IPS DF 6.9 (cell line): Measurements from ENCODE around the gene KCNJ8.
"Not testable (repeated sequence)": the region's sequence is repeated elsewhere in the genome, so short reads cannot be mapped to it uniquely, and the experiment has no call there.

Experiments used
- DNase-seq: peaks from one replicate; pipeline ENCODE4 v3.0.0-alpha.2; 2013; ENCODE audit warnings: low read depth, low spot score
- H3K27ac ChIP-seq: one replicate; pipeline ENCODE4 v1.5.1; 2013; ENCODE audit warnings: low read length, control low read depth
- H3K27me3 ChIP-seq: 2 replicates; pipeline ENCODE4 v1.6.1; 2013; ENCODE audit warnings: mild to moderate bottlenecking, low read length; ENCODE audit not compliant: control insufficient read depth, insufficient read depth
- H3K36me3 ChIP-seq: 2 replicates; pipeline ENCODE4 v1.6.1; 2013; ENCODE audit warnings: low read length; ENCODE audit not compliant: control insufficient read depth, insufficient read depth
- H3K4me1 ChIP-seq: 2 replicates; pipeline ENCODE4 v1.6.1; 2013; ENCODE audit warnings: low read length; ENCODE audit not compliant: control insufficient read depth, insufficient read depth
- H3K4me3 ChIP-seq: 2 replicates; pipeline ENCODE4 v1.5.1; 2013; ENCODE audit warnings: mild to moderate bottlenecking, low read length
- H3K9me3 ChIP-seq: 2 replicates; pipeline ENCODE4 v1.6.1; 2013; ENCODE audit warnings: low read length, inconsistent platforms; ENCODE audit not compliant: control insufficient read depth, insufficient read depth
- WGBS: extraction: QIAGEN DNeasy Blood & Tissue Kit; methylation state at CpG from one replicate; pipeline ENCODE4 v1.1.7; 2013; ENCODE audit warnings: mixed read lengths, missing lambda C conversion rate; ENCODE audit not compliant: insufficient read length, insufficient coverage; 5-methylcytosine and 5-hydroxymethylcytosine counted together

Gene KCNJ8

DNA sequence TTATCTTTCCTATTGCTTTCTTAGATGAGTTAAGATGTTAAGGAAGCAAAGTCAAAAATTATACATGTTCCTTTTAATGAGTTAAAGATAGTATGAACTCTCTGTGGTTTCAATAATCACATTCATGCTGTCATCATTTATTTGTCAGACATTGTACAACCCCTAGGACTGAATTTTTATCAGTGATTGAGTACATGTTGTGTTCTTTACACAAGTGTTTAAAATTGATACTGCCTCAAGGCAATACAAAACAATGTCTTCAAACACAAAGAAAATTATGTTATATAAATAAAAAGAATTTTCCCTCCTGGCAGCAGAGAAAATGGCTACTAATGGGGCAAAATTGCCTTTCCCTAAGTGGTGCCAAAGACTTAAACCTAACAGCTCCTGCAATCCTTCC lies 34.6 kb upstream of the KCNJ8 start:
- Histone ChIP-seq H3K4me1 (no peaks in the 10 kb centered on the region; the same call in 1 of the 2 replicates), H3K36me3 (no peaks in the 10 kb centered on the region), H3K9me3 (no peaks in the 10 kb centered on the region), H3K27me3 (no peaks in the 10 kb centered on the region), H3K4me3 (no peak overlapping the region), H3K27ac (no peak overlapping the region)
- no peak for DNase-seq

DNA sequence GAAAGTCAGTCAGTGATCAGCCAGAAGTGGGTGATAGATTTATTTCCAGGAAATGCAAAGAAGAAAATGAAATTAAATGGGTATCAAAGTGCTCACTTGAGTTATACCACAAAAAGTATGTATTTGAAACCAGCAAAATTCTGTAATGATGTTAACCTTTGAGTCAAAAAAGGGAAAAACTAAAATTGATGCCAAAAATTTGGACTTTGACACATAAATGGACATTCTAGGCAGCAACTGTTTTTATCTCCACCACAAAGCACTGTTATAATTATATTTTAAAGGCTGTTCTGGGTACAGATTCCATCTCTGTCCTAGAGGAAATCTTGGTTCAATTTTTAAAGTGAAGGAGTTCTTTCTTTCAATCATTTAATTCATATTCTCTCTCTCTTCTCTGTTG lies 31.7 kb upstream of the KCNJ8 start:
- Histone ChIP-seq H3K27ac (no peak overlapping the region), H3K4me3 (no peak overlapping the region), H3K36me3 (no peaks in the 10 kb centered on the region), H3K4me1 (no peaks in the 10 kb centered on the region; the same call in 1 of the 2 replicates), H3K9me3 (no peaks in the 10 kb centered on the region), H3K27me3 (no peaks in the 10 kb centered on the region)
- no peak for DNase-seq

DNA sequence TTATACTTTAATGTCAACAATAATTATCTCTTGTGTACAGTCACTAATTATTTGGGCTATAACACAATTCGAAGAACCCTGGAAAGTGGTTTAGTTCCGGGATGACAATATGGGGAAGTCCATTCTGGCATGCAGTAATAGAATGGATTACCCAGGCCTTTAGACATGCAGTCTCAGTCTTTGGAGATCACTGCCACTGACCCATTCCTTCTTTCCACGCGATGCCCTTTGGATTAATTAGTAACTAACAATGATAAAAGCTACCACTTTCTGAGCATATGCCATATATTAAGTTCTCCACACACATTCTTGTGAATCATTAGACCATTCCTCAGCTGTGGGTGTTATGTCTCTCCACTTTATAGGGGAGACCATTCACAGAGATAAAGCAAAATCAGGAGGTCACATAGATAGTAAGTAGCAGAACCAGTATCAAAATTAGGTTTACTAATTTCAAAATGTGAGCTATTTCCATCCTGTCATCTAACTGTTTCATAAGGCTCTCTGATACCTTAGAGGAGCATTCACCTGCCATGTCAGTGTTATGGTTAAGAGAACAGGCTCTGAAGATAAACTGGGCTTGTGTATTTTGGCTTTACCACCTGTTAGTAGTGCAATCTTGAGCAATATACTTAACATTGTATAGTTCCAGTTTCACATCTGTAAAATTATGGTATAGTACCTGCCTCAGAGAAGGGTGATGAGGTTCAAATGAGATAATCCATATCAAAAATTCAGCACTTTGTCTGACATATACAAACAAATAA lies 27.2 kb upstream of the KCNJ8 start:
- no peak for DNase-seq
- Histone ChIP-seq H3K36me3 (no peaks in the 10 kb centered on the region), H3K4me1 (no peaks in the 10 kb centered on the region; the same call in 1 of the 2 replicates), H3K27me3 (no peaks in the 10 kb centered on the region), H3K27ac (no peak overlapping the region), H3K4me3 (no peak overlapping the region), H3K9me3 (no peaks in the 10 kb centered on the region)
- WGBS, result no CpG with 5 or more reads among the region's 4 CpGs

DNA sequence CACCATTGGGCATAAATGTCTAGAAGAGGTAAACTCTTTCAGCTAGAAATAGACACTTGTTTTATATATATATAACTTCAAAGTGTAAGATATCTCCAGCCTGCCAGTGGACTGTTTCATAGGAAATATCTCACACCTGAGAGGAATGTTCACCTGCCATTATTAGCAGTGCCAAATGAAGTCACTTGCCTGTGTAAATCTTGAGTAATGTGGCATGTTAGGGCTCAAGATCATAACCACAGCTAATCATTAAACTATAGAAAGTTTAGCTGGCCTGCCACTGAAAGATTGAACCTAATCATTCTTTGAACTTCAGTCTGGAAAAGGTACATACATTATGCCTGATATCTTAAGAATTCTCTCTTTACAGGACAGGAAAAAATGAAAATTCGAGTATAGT lies 25.5 kb upstream of the KCNJ8 start:
- H3K4me1 ChIP-seq, result no peaks in the 10 kb centered on the region; the same call in 1 of the 2 replicates
- no peaks in the 10 kb centered on the region for H3K9me3 ChIP-seq
- H3K27ac ChIP-seq, result no peak overlapping the region
- DNase-seq, result no peak
- no peak overlapping the region for H3K4me3 ChIP-seq
- H3K36me3 ChIP-seq, result no peaks in the 10 kb centered on the region
- no CpG with 5 or more reads among the region's 1 CpG for WGBS
- H3K27me3 ChIP-seq, result no peaks in the 10 kb centered on the region

DNA sequence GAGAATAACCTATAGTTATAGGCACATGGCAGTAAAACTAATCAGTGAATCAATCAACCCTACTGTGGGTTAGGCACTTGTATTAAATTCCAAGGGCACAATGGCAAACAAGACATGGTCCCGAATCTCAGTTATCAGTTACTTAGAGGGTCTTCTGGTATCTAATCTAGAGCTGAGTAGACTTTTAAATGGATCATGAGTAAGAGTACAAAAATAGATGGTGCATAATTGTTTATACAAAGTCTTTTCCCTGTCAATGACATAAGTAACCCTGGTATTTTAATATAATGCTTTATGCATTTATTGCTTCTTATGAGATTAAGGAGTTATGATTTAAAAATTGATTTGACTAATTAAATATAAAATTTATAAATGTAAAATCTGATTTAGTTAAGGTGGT lies 23.0 kb upstream of the KCNJ8 start:
- H3K27ac ChIP-seq, result no peak overlapping the region
- H3K36me3 ChIP-seq, result no peaks in the 10 kb centered on the region
- H3K27me3 ChIP-seq, result no peaks in the 10 kb centered on the region
- no peaks in the 10 kb centered on the region for H3K4me1 ChIP-seq
- H3K9me3 ChIP-seq, result no peaks in the 10 kb centered on the region
- no peak overlapping the region for H3K4me3 ChIP-seq
- no peak for DNase-seq
- WGBS, result no CpG with 5 or more reads among the region's 1 CpG

DNA sequence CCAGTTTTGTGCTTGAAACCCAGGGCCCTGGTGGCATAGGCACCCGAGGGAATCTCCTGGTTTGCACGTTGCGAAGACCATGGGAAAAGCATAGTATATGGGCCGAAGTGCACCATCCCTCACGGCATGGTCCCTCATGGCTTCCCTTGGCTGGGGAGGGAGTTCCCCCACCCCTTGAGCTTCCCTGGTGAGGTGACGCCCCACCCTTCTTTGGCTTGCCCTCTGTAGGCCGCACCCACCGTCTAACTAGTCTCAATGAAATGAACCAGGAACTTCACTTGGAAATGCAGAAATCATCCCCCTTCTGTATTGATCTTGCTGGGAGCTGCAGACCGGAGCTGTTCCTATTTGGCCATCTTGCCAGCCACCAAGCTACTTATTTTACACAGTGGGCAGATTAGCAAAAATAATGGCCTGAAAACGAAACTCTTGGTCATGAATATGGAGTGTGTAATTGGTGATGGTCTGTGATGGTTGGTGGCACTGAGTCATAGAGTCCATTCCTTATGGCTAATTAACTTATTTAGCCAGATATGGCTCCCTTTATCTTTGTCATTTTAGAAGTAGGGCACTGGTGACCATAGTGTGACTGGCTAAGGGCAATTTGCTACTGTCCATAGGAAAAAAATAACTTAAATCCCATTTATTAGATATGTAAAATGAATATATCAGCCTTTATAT lies 21.3 kb upstream of the KCNJ8 start:
- H3K27me3 ChIP-seq, result no peaks in the 10 kb centered on the region
- H3K9me3 ChIP-seq, result no peaks in the 10 kb centered on the region
- no peaks in the 10 kb centered on the region for H3K36me3 ChIP-seq
- WGBS, result no CpG with 5 or more reads among the region's 10 CpGs
- no peak for DNase-seq
- H3K4me3 ChIP-seq, result no peak overlapping the region
- no peaks in the 10 kb centered on the region for H3K4me1 ChIP-seq
- H3K27ac ChIP-seq, result no peak overlapping the region

DNA sequence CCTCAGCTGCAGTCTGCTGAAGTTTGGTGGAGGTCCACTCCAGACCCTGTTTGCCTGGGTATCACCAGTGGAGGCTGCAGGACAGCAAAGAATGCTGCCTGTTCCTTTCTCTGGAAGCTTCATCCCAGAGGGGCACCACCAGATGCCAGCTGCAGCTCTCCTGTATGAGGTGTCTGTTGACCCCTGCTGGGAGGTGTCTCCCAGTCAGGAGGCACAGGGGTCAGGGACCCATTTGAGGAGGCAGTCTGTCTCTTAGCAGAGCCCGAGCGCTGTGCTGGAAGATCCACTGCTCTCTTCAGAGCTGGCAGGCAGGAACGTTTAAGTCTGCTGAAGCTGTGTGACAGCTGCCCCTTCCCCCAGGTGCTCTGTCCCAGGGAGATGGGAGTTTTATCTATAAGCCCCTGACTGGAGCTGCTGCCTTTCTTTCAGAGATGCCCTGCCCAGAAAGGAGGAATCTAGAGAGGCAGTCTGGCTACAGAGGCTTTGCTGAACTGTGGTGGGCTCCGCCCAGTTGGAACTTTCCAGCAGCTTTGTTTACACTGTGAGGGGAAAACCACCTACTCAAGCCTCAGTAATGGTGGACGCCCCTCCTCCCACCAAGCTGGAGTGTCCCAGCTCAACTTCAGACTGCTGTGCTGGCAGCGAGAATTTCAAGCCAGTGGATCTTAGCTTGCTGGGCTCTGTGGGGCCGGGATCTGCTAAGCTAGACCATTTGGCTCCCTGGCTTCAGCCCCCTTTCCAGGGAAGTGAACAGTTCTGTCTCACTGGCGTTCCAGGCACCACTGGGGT lies 20.5 kb upstream of the KCNJ8 start:
- not testable (repeated sequence) for H3K27ac ChIP-seq, H3K4me3 ChIP-seq, H3K9me3 ChIP-seq, H3K36me3 ChIP-seq, DNase-seq, H3K4me1 ChIP-seq, H3K27me3 ChIP-seq
- no CpG with 5 or more reads among the region's 8 CpGs for WGBS

DNA sequence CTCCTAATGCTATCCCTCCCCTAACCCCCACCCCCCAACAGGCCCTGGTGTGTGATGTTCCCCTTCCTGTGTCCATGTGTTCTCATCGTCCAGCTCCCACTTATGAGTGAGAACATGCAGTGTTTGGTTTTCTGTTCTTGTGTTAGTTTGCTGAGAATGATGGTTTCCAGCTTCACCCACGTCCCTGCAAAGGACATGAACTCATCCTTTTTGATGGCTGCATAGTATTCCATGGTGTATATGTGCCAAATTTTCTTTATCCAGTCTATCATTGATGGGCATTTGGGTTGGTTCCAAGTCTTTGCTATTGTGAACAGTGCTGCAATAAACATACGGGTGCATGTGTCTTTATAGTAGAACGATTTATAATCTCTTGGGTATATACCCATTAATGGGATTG lies 15.2 kb upstream of the KCNJ8 start:
- not testable (repeated sequence) for DNase-seq, H3K27ac ChIP-seq, H3K4me3 ChIP-seq, H3K9me3 ChIP-seq, H3K36me3 ChIP-seq, H3K27me3 ChIP-seq, H3K4me1 ChIP-seq
- no CpG with 5 or more reads among the region's 4 CpGs for WGBS

DNA sequence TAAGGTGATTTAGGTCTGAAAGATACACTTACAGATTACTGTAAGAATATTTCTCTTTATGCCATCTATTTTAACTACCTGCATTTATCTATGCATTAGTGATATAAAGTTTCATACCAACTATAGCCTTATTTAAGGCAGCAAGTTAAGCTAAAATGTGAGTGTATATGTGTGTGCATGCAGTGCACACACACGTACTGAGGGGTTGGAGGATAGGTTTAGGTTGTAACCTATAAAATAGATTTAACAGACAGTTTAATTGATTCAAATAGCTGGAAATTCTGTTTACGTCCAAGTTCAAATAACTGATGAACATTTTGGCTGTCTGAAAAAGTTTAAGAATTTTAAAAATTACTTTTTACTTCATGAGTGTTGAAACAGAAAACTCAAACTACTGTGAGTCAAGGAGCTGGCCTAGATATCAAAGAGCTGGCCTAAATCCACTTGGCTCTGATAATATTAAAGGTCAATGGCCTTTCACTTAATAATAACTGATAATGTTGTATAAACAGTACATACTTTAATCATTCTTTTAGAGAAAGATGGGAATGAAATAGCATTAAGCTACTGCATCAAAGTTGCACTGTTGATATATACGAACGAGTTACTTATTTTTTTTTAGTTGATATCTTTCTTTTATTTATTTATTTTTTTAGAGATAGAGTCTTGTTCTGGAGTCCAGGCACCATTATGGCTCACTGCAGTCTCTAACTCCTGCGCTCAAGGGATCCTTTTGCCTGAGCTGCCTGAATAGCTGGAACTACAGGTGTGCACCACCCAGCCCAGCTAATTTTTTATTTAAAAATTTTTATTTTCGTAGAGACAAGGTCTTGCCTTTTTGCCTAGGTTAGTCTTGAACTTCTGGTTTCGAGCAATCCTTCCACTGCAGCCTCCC lies 13.8 kb upstream of the KCNJ8 start:
- WGBS, result no CpG with 5 or more reads among the region's 7 CpGs
- Histone ChIP-seq H3K36me3 (no peaks in the 10 kb centered on the region), H3K4me1 (no peaks in the 10 kb centered on the region), H3K27me3 (no peaks in the 10 kb centered on the region), H3K27ac (no peak overlapping the region), H3K9me3 (no peaks in the 10 kb centered on the region), H3K4me3 (no peak overlapping the region)
- no peak for DNase-seq

DNA sequence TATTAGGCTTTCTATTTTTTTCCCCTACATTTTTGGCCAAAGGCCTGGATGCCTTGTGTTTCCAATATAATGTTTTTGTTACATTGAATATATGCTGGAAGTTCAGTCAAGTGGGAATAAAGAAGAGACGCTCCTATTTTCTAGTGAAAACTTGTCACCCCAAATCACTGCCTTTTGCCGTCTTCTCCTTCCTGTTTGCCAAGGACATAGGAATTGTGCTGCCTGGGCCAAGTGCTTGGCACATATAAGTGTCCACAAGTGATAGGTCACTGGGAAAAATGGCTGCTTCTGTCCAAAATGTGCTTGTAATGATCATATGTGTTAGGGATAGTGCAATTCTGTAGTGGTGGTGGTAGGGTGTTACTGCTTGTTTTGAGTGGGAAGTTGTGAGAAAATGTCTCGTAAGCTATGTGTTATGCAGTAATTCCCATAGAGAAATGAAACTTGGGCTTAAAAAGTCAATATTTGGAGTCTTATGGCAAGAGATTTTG lies 11.6 kb upstream of the KCNJ8 start:
- Histone ChIP-seq H3K27ac (no peak overlapping the region), H3K4me3 (no peak overlapping the region), H3K4me1 (no peaks in the 10 kb centered on the region), H3K27me3 (no peaks in the 10 kb centered on the region), H3K36me3 (no peaks in the 10 kb centered on the region), H3K9me3 (no peaks in the 10 kb centered on the region)
- no peak for DNase-seq
- no CpG with 5 or more reads among the region's 3 CpGs for WGBS
